Measurements from ENCODE around the gene IL17RE.

The IL17RE gene

GRCh38 chr3:9949626-9950025 lies 47.0 kb downstream of the IL17RE start:
- no peaks in the 10 kb centered on the region for H3K27me3 ChIP-seq (ENCODE audit: insufficient read depth, low read length)
- H3K36me3 ChIP-seq (ENCODE audit: insufficient read depth, low read length) = peaks cover 5% of the 10 kb centered on the region
- H3K4me3 ChIP-seq (ENCODE audit: low read length) = no peak overlapping the region
- H3K4me1 ChIP-seq (ENCODE audit: insufficient read depth, low read length) = no peaks in the 10 kb centered on the region
- H2AFZ ChIP-seq (ENCODE audit: low read depth, low read length) = no peak overlapping the region
- no peaks in the 10 kb centered on the region for H3K9me3 ChIP-seq (ENCODE audit: low read length)

- no peak overlapping the region for H3K4me3 ChIP-seq (ENCODE audit: low read length)
These were observed 48.5 kb downstream of the IL17RE start for GRCh38 chr3:9951126-9951525.

GRCh38 chr3:9951598-9951961 lies 48.9 kb downstream of the IL17RE start:
- Histone ChIP-seq H3K9me3 (ENCODE audit: low read length) (no peaks in the 10 kb centered on the region), H3K27me3 (ENCODE audit: insufficient read depth, low read length) (no peaks in the 10 kb centered on the region), H3K4me3 (ENCODE audit: low read length) (peak overlapping the region; percentile 80), H3K36me3 (ENCODE audit: insufficient read depth, low read length) (peaks cover 5% of the 10 kb centered on the region), H3K4me1 (ENCODE audit: insufficient read depth, low read length) (no peaks in the 10 kb centered on the region), H2AFZ (ENCODE audit: low read depth, low read length) (peak overlapping the region; percentile 74)

More at GRCh38 chr3:9951126-9951525, 48.5 kb downstream of the IL17RE start:
- no peak overlapping the region for H2AFZ ChIP-seq (ENCODE audit: low read depth, low read length)
- H3K36me3 ChIP-seq (ENCODE audit: insufficient read depth, low read length) = peaks cover 5% of the 10 kb centered on the region
- no peaks in the 10 kb centered on the region for H3K9me3 ChIP-seq (ENCODE audit: low read length)
- no peaks in the 10 kb centered on the region for H3K27me3 ChIP-seq (ENCODE audit: insufficient read depth, low read length)
- no peaks in the 10 kb centered on the region for H3K4me1 ChIP-seq (ENCODE audit: insufficient read depth, low read length)

- Histone ChIP-seq H3K4me1 (ENCODE audit: insufficient read depth, low read length) (no peaks in the 10 kb centered on the region), H3K36me3 (ENCODE audit: insufficient read depth, low read length) (peaks cover 3% of the 10 kb centered on the region), H3K27me3 (ENCODE audit: insufficient read depth, low read length) (no peaks in the 10 kb centered on the region), H3K4me3 (ENCODE audit: low read length) (peak within 1 kb of the TSS; percentile 80), H2AFZ (ENCODE audit: low read depth, low read length) (peak within 1 kb of the TSS; percentile 74), H3K9me3 (ENCODE audit: low read length) (no peaks in the 10 kb centered on the region)
These were observed 49.5 kb downstream of the IL17RE start, which contains the start of gene PRRT3 for GRCh38 chr3:9951962-9952805. TSS of gene PRRT3 (minus strand) at chr3:9952408. CDS start at chr3:9950115, 2,293 bp downstream.

GRCh38 chr3:9955067-9955502 lies 52.4 kb downstream of the IL17RE start:
- Histone ChIP-seq H3K4me1 (ENCODE audit: insufficient read depth, low read length) (no peaks in the 10 kb centered on the region), H2AFZ (ENCODE audit: low read depth, low read length) (no peak overlapping the region), H3K9me3 (ENCODE audit: low read length) (no peaks in the 10 kb centered on the region), H3K27me3 (ENCODE audit: insufficient read depth, low read length) (no peaks in the 10 kb centered on the region), H3K4me3 (ENCODE audit: low read length) (no peak overlapping the region), H3K36me3 (ENCODE audit: insufficient read depth, low read length) (no peaks in the 10 kb centered on the region)

- Histone ChIP-seq H3K9me3 (ENCODE audit: low read length) (no peaks in the 10 kb centered on the region), H2AFZ (ENCODE audit: low read depth, low read length) (no peak overlapping the region), H3K4me3 (ENCODE audit: low read length) (no peak overlapping the region), H3K4me1 (ENCODE audit: insufficient read depth, low read length) (no peaks in the 10 kb centered on the region), H3K36me3 (ENCODE audit: insufficient read depth, low read length) (no peaks in the 10 kb centered on the region), H3K27me3 (ENCODE audit: insufficient read depth, low read length) (no peaks in the 10 kb centered on the region)
These were observed 53.1 kb downstream of the IL17RE start for GRCh38 chr3:9955611-9956352.

- no peak overlapping the region for H3K4me3 ChIP-seq (ENCODE audit: low read length)
- no peaks in the 10 kb centered on the region for H3K4me1 ChIP-seq (ENCODE audit: insufficient read depth, low read length)
- H2AFZ ChIP-seq (ENCODE audit: low read depth, low read length) = no peak overlapping the region
- no peaks in the 10 kb centered on the region for H3K27me3 ChIP-seq (ENCODE audit: insufficient read depth, low read length)
- no peaks in the 10 kb centered on the region for H3K36me3 ChIP-seq (ENCODE audit: insufficient read depth, low read length)
- H3K9me3 ChIP-seq (ENCODE audit: low read length) = no peaks in the 10 kb centered on the region
These were observed 54.6 kb downstream of the IL17RE start for GRCh38 chr3:9957214-9957613.

GRCh38 chr3:9965200-9965875 lies 62.7 kb downstream of the IL17RE start:
- H3K4me1 ChIP-seq (ENCODE audit: insufficient read depth, low read length) = no peaks in the 10 kb centered on the region
- no peak overlapping the region for H3K4me3 ChIP-seq (ENCODE audit: low read length)
- no peaks in the 10 kb centered on the region for H3K9me3 ChIP-seq (ENCODE audit: low read length)
- no peaks in the 10 kb centered on the region for H3K27me3 ChIP-seq (ENCODE audit: insufficient read depth, low read length)
- H2AFZ ChIP-seq (ENCODE audit: low read depth, low read length) = no peak overlapping the region
- peaks cover 62% of the 10 kb centered on the region for H3K36me3 ChIP-seq (ENCODE audit: insufficient read depth, low read length)
